Fibroblast of skin of right biceps (primary cell): ENCODE data around the gene PRIMA1.
"Not testable (repeated sequence)": the region's sequence is repeated elsewhere in the genome, so short reads cannot be mapped to it uniquely, and the experiment has no call there.

Experiments used
- DNase-seq: peaks from one replicate; pipeline ENCODE4 v3.0.0-alpha.2; 2013

Gene PRIMA1

GRCh38 chr14:93788293-93788542 is at the start of gene PRIMA1:
Gene PRIMA1, minus strand, starts transcription at chr14:93788485. Its CDS starts 767 bp downstream, at chr14:93787718.
- no peak for DNase-seq

DNA sequence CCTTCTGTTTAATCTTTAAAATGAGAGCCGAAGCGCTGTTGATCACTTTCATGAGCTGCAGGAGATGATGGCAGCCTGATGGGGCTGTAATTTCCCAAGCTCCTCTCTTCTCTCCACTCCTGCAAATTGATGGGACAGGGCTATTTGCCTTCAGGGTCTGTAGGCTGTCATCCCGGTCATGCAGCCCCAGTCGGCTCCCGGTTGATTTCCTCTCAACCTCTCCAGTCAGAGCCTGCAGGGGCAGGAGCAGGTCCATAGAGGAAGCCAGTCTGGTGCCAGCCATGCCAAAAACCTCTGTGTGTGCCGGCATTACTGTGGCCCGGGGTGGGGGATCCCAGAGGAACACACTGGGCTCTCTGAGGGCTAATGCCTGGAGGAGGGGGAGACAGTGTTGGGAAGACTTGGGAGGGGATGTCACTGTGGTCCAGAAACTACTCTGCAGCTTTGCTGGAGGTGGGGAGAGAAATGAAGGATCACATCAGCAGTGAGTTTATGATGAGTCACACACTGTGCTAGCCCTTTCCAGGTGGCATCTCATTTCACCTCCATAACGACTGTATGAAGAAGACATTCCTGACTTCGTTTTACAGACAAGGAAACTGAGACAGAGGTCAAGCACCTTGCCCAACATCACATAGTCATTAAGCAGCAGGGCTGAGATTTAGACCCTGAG is 46.5 kb upstream of the PRIMA1 start:
- DNase-seq: no peak

- no peak for DNase-seq
Measured at GRCh38 chr14:93832665-93833064, 44.4 kb upstream of the PRIMA1 start.

- DNase-seq: no peak
Measured at GRCh38 chr14:93832081-93832480, 43.8 kb upstream of the PRIMA1 start.

DNA sequence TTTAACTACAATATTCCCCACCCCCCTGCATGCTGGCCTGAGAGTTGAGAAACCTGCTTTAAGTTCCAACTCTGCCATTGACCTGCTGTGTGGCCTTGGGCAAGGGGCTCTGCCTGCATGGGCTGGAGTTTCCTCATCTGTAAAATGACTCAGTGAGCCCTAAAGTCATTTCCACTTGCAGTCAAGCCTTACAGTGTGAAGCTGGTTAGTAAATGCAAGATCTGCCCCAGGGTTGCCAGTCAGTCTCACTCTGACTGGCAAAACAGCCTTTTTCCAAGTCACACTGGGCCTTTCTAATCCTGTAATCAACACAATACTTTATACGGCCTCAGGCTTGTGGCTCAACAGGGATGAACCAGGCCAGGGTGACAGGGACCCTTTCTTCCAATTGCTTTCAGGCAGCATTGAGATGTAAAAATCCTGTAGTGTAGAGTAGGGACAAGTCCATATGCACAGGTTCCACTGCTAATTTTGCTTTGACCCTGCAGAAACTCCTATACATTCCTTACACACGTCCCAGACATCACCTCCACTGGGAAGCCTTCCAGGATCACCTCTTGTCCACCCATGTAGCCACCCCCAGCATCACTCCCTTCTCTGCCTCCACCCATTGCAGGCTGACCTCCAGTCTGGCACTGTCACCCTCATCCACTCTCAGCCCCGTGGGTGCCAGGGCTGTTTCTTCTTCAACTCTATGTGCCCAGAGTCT is 42.6 kb upstream of the PRIMA1 start:
- DNase-seq: no peak

DNA sequence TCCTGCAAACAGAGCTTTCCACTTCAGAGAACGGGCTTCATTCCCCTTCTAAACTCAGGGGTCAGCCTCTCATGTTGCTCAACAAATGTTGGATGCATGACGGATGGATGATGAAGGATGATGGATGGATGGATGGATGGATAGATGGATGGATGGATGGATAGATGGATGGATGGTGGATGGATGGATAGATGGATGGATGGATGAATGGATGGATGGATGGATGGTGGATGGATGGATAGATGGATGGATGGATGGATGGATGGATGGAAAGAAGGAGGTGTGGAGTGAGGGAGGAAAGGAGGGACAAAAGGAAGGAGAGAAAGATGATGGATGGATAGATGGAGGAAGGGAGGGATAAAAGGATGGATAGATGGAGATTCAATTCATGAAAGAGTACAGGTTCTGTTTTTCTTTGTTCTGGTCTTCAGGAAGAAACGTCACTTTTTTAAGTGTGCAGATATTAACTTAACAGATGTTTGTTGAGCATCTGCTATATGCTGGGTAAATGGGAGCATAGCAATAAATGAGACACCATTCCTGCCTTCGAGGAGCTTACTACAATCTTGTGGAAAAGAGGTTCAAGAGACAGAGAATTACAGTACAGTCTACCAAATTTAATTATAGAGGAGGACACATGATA is 41.7 kb upstream of the PRIMA1 start:
- DNase-seq: no peak

- no peak for DNase-seq
Measured at GRCh38 chr14:93825235-93825553, 36.9 kb upstream of the PRIMA1 start.

- DNase-seq: no peak
Measured at GRCh38 chr14:93824518-93825234, 36.4 kb upstream of the PRIMA1 start.

DNA sequence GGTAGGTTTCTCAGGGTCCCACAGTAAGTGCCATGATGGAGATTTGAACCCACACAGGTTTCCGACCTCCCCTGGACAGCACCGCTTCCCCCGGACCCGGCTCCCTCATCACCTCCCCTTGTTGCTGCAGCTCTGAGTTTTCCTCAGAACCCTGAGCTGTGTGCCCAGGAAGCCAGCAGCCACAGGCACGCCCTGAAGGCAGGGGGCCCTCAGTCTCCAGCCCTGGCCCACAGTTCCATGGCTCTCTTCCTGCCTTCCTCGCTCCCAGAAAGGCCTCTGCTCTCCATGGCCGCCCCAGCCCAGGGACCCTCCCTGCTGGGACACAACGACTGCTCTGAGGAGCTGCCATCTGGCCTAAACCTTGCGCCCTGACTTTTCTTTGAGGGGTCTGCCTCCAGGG is 35.8 kb upstream of the PRIMA1 start:
- DNase-seq: no peak

DNA sequence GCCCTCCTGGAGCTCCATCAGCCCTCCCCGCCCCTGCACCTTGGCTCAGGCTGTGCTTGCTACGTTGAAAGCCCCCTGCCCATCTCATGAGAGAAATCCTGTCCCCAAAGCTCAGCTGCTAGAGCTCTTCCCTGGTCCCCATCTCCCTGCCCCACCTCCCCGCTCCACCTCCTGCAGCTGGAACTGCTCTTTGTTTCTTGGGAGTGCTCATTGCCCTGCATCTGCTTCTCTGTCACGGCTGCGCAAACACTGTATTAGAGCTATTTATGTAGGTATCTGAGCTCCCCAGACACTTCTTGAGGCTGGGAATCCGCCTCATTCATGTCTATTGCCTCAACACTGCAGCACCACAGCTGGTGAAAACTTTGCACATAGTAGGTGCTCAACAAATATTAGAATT is 32.8 kb upstream of the PRIMA1 start:
- DNase-seq: no peak

- DNase-seq: no peak
Measured at GRCh38 chr14:93818857-93819256, 30.6 kb upstream of the PRIMA1 start.

- DNase-seq: no peak
Measured at GRCh38 chr14:93811676-93812075, 23.4 kb upstream of the PRIMA1 start.

DNA sequence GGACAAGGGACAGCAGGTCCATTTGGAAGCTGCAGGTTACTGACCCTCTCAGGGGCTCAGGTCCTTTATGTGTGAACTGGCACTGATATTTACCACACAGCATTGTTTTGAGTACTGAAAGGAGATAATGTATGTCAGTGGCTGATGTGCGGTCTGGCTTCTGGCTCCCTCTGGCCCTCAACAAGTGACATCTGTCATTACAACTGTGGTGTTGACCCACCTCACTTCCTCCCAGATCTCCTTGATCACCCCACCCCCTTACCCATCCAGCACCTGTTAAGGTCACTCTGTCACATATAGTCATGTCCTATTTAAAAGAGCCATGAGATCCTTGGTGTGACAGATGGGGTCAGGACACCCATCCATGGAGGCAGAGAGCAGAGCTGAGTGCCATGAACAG is 22.7 kb upstream of the PRIMA1 start:
- DNase-seq: no peak

- not testable (repeated sequence) for DNase-seq
Measured at GRCh38 chr14:93809491-93810420, 21.5 kb upstream of the PRIMA1 start.

DNA sequence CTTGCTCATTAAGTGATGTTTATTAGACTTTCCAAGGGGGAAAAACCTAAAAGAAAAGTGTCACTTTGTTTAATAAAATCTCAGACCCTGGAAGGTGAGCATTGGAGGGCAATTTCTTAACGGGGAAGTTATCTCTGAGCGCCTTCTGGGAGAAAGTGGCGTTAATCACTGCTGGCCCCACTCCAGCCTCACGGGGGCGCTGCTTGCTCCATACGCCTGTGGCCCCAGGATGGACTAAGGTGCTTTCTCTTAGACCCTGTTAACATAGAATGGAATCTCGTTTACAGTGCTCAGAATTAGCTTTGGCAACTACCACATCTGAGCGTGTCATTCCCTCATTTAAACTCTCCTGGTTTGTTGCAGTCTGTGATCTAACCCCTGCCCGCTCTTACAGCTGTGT is 16.4 kb upstream of the PRIMA1 start:
- no peak for DNase-seq

DNA sequence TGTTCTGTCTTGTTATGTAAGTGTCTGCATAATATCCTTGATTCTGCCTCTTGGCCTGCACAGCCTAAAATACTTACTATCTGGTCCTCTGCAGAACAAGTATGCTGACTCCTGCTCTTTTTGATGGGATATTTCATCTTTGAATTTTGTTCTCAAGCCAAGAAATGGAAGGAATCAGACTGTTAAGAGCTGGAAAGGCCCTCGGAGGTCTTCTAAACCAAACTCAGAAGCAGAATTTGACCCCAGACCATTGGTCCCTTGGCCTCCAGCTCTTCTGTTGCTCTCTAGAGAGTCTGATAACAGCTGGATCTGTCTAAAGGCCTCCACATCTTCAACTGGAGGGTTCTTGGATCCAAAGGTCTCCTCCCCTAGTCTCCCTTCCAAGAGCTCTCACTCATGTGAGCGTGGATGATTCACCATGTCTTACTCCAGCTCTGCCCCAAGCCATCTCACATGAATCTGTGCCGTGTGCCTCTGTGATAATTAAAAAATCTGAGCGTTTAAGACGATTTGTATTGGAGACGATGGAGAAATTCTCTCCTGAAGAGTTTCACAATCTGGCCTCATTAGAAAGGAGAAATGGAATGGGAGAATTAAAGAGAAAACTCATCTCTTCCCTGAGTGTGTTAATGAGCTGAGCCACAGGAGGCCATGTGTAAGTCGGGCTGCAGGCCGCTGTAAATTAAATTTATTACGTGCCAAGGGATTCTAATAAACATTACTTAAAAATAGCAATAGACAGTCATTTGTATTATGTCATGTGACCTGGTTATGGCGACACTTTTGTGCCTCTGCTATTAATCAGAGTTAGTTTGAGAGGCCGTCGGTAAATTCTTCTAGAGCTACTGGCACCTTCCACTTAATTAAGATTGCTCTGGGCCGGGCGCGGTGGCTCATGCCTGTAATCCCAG is 15.4 kb upstream of the PRIMA1 start:
- no peak for DNase-seq

- DNase-seq: no peak
Measured at GRCh38 chr14:93799989-93800921, 12.0 kb upstream of the PRIMA1 start.

DNA sequence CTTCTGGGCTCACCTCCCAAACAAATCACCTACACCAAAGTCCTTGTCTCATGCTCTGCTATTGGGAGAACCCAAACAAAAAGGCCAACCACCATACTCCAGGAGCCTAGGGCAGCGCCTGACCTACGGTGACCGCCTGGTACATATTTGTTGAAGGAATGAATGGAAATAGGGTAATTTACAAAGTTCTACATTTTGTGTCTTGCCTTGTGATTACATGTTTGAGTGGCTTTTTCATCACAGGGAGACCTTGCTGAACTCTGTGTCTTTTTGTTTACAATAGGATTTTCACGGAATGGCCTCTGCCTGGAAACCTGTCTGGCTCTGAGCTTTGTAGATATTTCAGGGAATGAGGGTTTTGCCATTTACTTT is 11.3 kb upstream of the PRIMA1 start:
- DNase-seq: no peak

- DNase-seq: no peak
Measured at GRCh38 chr14:93797536-93797935, 9.3 kb upstream of the PRIMA1 start.

GRCh38 chr14:93797071-93797470 is 8.8 kb upstream of the PRIMA1 start:
- DNase-seq: no peak

DNA sequence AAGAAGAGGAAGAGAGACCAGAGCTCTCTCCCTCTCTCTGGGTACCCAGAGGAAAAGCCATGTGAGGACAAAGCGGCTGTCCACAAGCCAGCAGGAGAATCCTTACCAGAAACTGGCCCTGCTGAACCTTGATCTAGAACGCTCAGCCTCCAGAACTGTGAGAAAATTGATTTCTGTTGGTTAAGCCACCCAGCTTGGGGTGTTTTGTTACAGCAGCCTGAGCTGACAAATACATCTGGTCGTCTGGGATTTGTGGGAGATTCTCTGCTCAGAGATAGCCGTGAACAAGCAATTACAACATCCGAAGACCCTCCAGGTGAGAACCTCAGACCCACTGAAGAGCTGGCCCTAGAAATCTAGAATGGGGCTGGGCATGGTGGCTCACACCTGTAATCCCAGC is 6.5 kb upstream of the PRIMA1 start:
- no peak for DNase-seq
